ENCODE results near the gene LBHD2.

- TF ChIP-seq, protein P1, sequence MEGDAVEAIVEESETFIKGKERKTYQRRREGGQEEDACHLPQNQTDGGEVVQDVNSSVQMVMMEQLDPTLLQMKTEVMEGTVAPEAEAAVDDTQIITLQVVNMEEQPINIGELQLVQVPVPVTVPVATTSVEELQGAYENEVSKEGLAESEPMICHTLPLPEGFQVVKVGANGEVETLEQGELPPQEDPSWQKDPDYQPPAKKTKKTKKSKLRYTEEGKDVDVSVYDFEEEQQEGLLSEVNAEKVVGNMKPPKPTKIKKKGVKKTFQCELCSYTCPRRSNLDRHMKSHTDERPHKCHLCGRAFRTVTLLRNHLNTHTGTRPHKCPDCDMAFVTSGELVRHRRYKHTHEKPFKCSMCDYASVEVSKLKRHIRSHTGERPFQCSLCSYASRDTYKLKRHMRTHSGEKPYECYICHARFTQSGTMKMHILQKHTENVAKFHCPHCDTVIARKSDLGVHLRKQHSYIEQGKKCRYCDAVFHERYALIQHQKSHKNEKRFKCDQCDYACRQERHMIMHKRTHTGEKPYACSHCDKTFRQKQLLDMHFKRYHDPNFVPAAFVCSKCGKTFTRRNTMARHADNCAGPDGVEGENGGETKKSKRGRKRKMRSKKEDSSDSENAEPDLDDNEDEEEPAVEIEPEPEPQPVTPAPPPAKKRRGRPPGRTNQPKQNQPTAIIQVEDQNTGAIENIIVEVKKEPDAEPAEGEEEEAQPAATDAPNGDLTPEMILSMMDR (IDR thresholded peaks at IDR 0.05): no peak
- TF ChIP-seq POLR2A (IDR thresholded peaks at IDR 0.05): no peak
Measured at GRCh38 chr14:103064978-103065377, 19.0 kb upstream of the LBHD2 start.
